Activated naive CD4-positive, alpha-beta T cell treated with Interleukin-2 at 50 U/mL for 16 hours (primary cell): ENCODE measurements around the gene MMP24OS.
"Not testable (repeated sequence)": the region's sequence is repeated elsewhere in the genome, so short reads cannot be mapped to it uniquely, and the experiment has no call there.

Source experiments
- DNase-seq: peaks from one replicate; pipeline ENCODE4 v3.0.0-alpha.2; 2020

MMP24OS gene

GRCh38 chr20:35273449-35274171 lies 4.3 kb downstream of the MMP24OS start:
- no peak for DNase-seq

- no peak for DNase-seq
Observed at GRCh38 chr20:35271904-35272303, 6.0 kb downstream of the MMP24OS start.

GRCh38 chr20:35271073-35271882 lies 6.6 kb downstream of the MMP24OS start:
- DNase-seq, result no peak

GRCh38 chr20:35270021-35270902 lies 7.7 kb downstream of the MMP24OS start:
- no peak for DNase-seq

GRCh38 chr20:35269055-35269781 lies 8.7 kb downstream of the MMP24OS start:
- DNase-seq, result peak; percentile 51

GRCh38 chr20:35267092-35267491 lies 10.8 kb downstream of the MMP24OS start:
- no peak for DNase-seq

- DNase-seq, result no peak
Observed at GRCh38 chr20:35264755-35265154, 13.2 kb downstream of the MMP24OS start.

GRCh38 chr20:35263532-35264341 lies 14.2 kb downstream of the MMP24OS start:
- no peak for DNase-seq

GRCh38 chr20:35262731-35263531 lies 15.0 kb downstream of the MMP24OS start:
- DNase-seq, result not testable (repeated sequence)

GRCh38 chr20:35262321-35262720 lies 15.6 kb downstream of the MMP24OS start:
- DNase-seq, result not testable (repeated sequence)

- no peak for DNase-seq
Observed at GRCh38 chr20:35260426-35260825, 17.5 kb downstream of the MMP24OS start.

- DNase-seq, result no peak
Observed at GRCh38 chr20:35257175-35257909, 20.6 kb downstream of the MMP24OS start.

- no peak for DNase-seq
Observed at GRCh38 chr20:35254448-35254999, 23.4 kb downstream of the MMP24OS start.

- DNase-seq, result no peak
Observed at GRCh38 chr20:35253010-35253409, 24.9 kb downstream of the MMP24OS start.

- not testable (repeated sequence) for DNase-seq
Observed at GRCh38 chr20:35252598-35252997, 25.3 kb downstream of the MMP24OS start.

- DNase-seq, result peak; percentile 16
Observed at GRCh38 chr20:35252037-35252461, 25.9 kb downstream of the MMP24OS start.

- DNase-seq, result no peak
Observed at GRCh38 chr20:35251613-35251940, 26.3 kb downstream of the MMP24OS start.

GRCh38 chr20:35248641-35249475 lies 29.1 kb downstream of the MMP24OS start:
- no peak for DNase-seq

GRCh38 chr20:35246723-35247122 lies 31.2 kb downstream of the MMP24OS start:
- DNase-seq, result no peak
